ENCODE data around the gene FBXL3.

FBXL3 gene

DNA sequence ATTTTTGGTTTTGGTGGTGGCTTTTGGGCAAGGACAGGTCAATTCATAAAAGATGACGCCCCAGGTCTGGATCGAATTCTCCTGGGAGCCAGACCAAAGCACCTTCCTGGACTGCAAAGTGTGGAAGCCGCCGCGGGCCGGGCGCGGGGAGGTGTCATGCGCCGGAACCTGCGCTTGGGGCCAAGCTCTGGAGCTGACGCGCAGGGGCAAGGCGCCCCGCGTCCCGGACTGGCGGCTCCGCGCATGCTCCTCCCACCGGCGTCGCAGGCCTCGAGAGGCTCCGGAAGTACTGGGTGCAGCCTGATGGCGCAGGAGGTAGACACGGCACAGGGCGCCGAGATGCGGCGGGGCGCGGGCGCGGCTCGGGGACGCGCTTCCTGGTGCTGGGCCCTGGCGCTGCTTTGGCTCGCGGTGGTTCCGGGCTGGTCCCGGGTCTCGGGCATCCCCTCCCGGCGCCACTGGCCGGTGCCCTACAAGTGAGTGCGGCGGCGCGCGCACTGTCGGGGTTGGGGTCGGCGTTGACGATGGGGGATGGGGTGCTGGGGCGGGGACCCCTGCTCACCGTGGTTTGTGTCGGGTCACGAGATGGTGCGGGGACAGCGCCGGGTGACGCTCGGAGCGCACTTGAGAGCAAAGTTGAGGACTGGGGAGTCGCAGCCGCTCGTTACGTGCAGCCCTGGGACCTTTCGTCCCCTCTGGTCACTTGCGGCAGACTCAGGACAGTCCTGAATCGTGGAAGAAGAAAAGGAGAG, 35.0 kb downstream of the FBXL3 start, which contains the start of gene CLN5:
CLN5 (plus strand) TSS at position 286 of the 752 bp plus-strand sequence; CDS start at position 304, 18 bp downstream.
- Mint-ChIP-seq H3K4me3 (peak within 1 kb of the TSS; percentile 97), H3K27me3 (ENCODE audit: low read depth) (peaks cover 5% of the 10 kb centered on the region), H3K27ac (peak within 1 kb of the TSS; percentile 99), H3K4me1 (ENCODE audit: low read depth) (peaks cover 38% of the 10 kb centered on the region), H3K9me3 (no peaks in the 10 kb centered on the region), H3K36me3 (ENCODE audit: low read depth) (peaks cover 25% of the 10 kb centered on the region)
- DNase-seq (ENCODE audit: low spot score), result peak; percentile 97

DNA sequence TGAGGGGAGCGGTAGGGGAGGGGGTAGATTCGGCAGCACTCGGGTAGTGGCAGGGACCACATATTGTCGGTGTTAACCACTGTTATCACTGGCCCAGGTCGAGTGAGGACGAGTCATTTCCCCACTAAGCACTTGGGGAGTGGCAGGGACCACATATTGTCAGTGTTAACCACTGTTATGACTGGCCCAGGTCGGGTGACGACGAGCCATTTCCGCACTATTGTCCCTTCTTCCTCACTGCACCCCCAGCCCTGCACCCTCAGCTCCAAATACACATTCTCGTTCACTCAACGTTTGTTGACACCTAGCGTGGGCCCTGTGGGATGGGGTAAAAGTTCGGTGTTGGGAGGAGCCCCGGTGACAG, 35.5 kb downstream of the FBXL3 start:
- Mint-ChIP-seq H3K4me3 (peak overlapping the region; percentile 97), H3K9me3 (no peaks in the 10 kb centered on the region), H3K4me1 (ENCODE audit: low read depth) (peaks cover 36% of the 10 kb centered on the region), H3K27ac (peak overlapping the region; percentile 99), H3K36me3 (ENCODE audit: low read depth) (peaks cover 20% of the 10 kb centered on the region), H3K27me3 (ENCODE audit: low read depth) (peaks cover 6% of the 10 kb centered on the region)
- DNase-seq (ENCODE audit: low spot score), result peak; percentile 72

DNA sequence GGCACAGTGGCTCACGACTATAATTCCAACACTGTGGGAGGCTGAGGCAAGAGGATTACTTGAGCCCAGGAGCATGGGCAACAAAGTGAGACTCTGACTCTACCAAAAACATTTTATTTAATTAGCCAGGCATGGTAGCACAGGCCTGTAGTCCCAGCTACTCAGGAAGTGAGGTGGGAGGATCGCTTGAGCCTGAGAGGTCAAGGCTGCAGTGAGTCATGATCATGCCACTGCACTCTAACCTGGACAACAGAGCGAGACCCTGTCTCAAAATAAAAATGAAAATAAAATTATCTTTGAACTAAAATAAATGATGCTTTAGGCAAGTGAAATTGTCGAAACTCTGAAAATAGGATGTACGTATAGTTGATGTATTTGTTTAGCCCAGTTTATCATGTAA, 43.3 kb downstream of the FBXL3 start:
- DNase-seq (ENCODE audit: low spot score), result no peak
- Mint-ChIP-seq H3K4me3 (no peak overlapping the region), H3K27ac (no peak overlapping the region), H3K36me3 (ENCODE audit: low read depth) (no peaks in the 10 kb centered on the region), H3K9me3 (no peaks in the 10 kb centered on the region), H3K4me1 (ENCODE audit: low read depth) (no peaks in the 10 kb centered on the region), H3K27me3 (ENCODE audit: low read depth) (peaks cover 40% of the 10 kb centered on the region)

- DNase-seq (ENCODE audit: low spot score), result no peak
- H3K4me3 Mint-ChIP-seq, result no peak overlapping the region
- peaks cover 3% of the 10 kb centered on the region for H3K4me1 Mint-ChIP-seq (ENCODE audit: low read depth)
- H3K27ac Mint-ChIP-seq, result no peak overlapping the region
- H3K36me3 Mint-ChIP-seq (ENCODE audit: low read depth), result no peaks in the 10 kb centered on the region
- peaks cover 39% of the 10 kb centered on the region for H3K27me3 Mint-ChIP-seq (ENCODE audit: low read depth)
- no peaks in the 10 kb centered on the region for H3K9me3 Mint-ChIP-seq
These were observed 44.9 kb downstream of the FBXL3 start for GRCh38 chr13:76982061-76982460.

DNA sequence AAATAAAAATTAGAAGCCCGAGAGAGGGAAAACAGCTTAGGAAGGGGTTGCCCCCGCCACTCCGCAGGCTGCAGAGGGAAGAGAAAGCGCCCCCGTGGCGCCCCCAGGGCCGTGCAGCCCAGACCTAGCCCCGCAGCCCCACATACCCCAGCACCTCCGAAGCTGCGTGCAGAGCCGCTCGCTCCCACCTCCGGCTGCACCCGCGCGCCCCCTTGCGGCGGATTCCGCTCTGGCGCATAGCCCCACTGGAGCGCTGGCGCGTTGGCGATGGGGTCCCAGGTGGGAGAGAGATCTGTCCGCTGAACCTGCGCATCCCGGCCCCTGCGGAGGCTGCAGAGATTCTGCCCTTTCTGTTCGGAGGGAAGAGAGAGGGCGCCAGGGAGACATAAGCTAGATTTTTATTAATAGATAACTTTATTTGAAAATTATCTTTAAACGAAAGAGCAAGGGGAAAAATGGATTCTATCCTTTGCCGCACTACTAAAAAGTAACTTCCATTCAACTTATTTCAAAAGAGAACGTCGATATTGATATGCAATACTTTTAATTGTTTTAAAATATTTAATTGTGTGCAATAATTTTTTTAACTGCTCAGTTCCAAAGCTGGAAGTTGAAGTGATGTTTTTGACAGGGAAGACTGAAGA, 46.8 kb downstream of the FBXL3 start:
- H3K27ac Mint-ChIP-seq, result no peak overlapping the region

GRCh38 chr13:76976929-76977328, 50.0 kb downstream of the FBXL3 start:
- Mint-ChIP-seq H3K27me3 (ENCODE audit: low read depth) (peaks cover 50% of the 10 kb centered on the region), H3K27ac (no peak overlapping the region), H3K4me1 (ENCODE audit: low read depth) (peaks cover 9% of the 10 kb centered on the region), H3K4me3 (no peak overlapping the region), H3K36me3 (ENCODE audit: low read depth) (peaks cover 3% of the 10 kb centered on the region), H3K9me3 (no peaks in the 10 kb centered on the region)
- DNase-seq (ENCODE audit: low spot score), result no peak

More for the DNA sequence above, 46.8 kb downstream of the FBXL3 start:
- DNase-seq (ENCODE audit: low spot score), result peak; percentile 75
- Mint-ChIP-seq H3K36me3 (ENCODE audit: low read depth) (peaks cover 3% of the 10 kb centered on the region), H3K4me1 (ENCODE audit: low read depth) (peaks cover 9% of the 10 kb centered on the region), H3K4me3 (peak overlapping the region; percentile 73), H3K27me3 (ENCODE audit: low read depth) (peaks cover 40% of the 10 kb centered on the region), H3K9me3 (no peaks in the 10 kb centered on the region)

DNA sequence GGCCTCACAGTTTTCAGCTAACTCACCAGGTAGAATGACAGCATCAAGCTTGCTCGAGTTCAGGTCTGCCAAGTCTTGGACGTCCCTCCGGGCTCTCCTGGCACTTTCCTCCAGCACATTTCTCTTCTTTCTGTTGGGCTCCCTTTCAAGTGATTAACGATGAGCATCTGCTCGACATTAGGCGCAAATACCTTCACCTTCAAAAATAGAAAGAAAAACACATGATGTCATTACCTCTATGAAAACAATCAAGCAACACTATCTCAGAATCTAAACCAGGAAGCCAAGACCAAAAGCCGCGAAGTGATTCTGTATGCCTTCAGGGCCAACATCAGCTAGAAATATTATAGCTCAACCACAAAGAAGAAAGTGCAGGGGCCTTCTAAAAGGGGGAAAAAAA, 50.5 kb downstream of the FBXL3 start:
- Mint-ChIP-seq H3K36me3 (ENCODE audit: low read depth) (peaks cover 3% of the 10 kb centered on the region), H3K27ac (peak overlapping the region; percentile 35), H3K9me3 (no peaks in the 10 kb centered on the region), H3K4me3 (peak overlapping the region; percentile 33), H3K27me3 (ENCODE audit: low read depth) (peaks cover 47% of the 10 kb centered on the region), H3K4me1 (ENCODE audit: low read depth) (peaks cover 9% of the 10 kb centered on the region)
- DNase-seq (ENCODE audit: low spot score), result no peak

DNA sequence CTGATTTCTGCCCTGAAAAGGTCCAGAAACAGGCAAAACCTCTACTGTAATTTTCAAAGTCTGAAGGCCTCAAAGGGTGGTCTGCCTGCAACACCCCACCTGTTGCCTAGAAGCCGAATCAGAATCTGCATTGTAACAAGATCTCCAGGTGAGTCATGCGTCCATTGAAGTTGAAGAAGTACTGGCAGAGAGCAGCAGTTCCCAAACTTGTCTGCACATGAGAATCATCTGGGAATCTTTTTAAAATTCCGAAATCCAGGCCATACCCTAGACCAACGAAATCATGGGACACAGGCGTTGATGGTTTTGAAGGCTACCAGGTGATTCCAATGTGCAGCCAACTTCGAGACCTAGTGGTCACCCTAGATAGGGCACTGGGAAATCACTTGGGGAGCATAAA, 51.1 kb downstream of the FBXL3 start:
- DNase-seq (ENCODE audit: low spot score), result no peak
- peaks cover 44% of the 10 kb centered on the region for H3K27me3 Mint-ChIP-seq (ENCODE audit: low read depth)
- H3K9me3 Mint-ChIP-seq, result no peaks in the 10 kb centered on the region
- no peak overlapping the region for H3K4me3 Mint-ChIP-seq
- no peak overlapping the region for H3K27ac Mint-ChIP-seq
- peaks cover 9% of the 10 kb centered on the region for H3K4me1 Mint-ChIP-seq (ENCODE audit: low read depth)
- H3K36me3 Mint-ChIP-seq (ENCODE audit: low read depth), result peaks cover 3% of the 10 kb centered on the region

DNA sequence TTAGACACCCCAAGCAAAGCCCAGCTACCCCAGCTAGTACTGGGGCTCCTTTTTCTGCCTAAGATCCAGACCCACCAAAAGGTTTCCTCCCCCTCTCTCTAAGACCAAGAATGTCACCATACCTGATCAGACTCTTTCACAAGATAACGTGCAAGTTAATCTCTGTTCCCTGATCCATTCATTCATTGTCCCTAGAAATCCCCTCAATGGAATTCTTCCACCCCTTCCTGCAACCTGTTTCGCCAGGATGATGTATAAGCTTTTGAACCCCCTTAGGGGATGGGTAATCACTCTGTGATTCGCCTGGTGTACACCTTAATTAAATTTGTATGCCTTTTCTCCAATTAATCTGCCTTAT, 52.4 kb downstream of the FBXL3 start:
- Mint-ChIP-seq H3K36me3 (ENCODE audit: low read depth) (peaks cover 3% of the 10 kb centered on the region), H3K9me3 (no peaks in the 10 kb centered on the region), H3K4me1 (ENCODE audit: low read depth) (peaks cover 9% of the 10 kb centered on the region), H3K27ac (no peak overlapping the region), H3K27me3 (ENCODE audit: low read depth) (peaks cover 43% of the 10 kb centered on the region), H3K4me3 (no peak overlapping the region)
- DNase-seq (ENCODE audit: low spot score), result no peak

GRCh38 chr13:76973920-76974617, 52.9 kb downstream of the FBXL3 start:
- Mint-ChIP-seq H3K9me3 (no peaks in the 10 kb centered on the region), H3K4me3 (no peak overlapping the region), H3K4me1 (ENCODE audit: low read depth) (peaks cover 9% of the 10 kb centered on the region), H3K36me3 (ENCODE audit: low read depth) (peaks cover 3% of the 10 kb centered on the region), H3K27me3 (ENCODE audit: low read depth) (peaks cover 43% of the 10 kb centered on the region), H3K27ac (no peak overlapping the region)
- no peak for DNase-seq (ENCODE audit: low spot score)

DNA sequence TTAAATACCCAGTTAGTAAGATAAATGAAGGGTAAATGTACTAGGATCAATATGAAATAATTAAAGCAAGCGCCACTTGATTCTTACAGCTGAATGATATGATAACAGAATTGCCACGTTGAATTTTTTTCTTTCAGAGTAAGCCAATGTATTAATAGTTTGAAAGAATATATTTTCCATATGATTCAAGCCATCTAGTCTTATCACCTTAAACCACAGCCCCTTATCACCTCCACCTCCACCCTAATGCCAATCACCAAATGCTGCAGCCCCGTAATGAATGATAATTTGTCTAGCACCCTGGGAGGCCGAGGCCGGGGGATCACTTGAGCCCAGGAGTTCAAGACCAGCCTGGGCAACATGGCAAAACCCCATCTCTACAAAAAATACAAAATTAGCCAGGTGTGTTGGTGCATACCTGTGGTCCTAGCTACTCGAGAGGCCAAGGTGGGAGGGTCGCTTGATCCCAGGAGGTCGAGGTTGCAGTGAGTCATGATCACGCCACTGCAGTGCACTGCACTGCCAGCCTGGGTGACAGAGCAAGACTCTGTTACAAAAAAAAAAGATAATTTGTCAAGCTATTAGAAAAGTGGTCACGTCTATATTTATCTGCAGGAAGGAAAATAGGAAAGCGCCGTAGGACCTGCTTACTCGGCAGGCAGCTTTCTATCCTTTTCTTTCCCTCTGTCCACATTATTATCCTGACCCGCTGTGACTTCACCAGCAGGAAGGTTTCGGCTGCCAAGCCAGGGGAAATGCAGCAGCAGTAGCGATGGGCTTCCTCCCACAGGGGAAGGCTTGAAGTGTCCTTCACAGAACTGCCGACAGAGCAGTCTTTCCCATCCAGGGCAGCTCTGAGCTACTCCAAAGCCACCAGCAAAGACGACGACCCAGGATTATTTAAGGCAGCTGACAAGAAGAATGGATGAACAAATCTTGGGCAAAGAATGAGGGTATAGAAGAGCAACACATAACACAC, 54.8 kb downstream of the FBXL3 start:
- Mint-ChIP-seq H3K36me3 (ENCODE audit: low read depth) (peaks cover 3% of the 10 kb centered on the region), H3K27me3 (ENCODE audit: low read depth) (peaks cover 37% of the 10 kb centered on the region), H3K9me3 (no peaks in the 10 kb centered on the region), H3K4me1 (ENCODE audit: low read depth) (peaks cover 8% of the 10 kb centered on the region), H3K27ac (no peak overlapping the region), H3K4me3 (no peak overlapping the region)
- no peak for DNase-seq (ENCODE audit: low spot score)

DNA sequence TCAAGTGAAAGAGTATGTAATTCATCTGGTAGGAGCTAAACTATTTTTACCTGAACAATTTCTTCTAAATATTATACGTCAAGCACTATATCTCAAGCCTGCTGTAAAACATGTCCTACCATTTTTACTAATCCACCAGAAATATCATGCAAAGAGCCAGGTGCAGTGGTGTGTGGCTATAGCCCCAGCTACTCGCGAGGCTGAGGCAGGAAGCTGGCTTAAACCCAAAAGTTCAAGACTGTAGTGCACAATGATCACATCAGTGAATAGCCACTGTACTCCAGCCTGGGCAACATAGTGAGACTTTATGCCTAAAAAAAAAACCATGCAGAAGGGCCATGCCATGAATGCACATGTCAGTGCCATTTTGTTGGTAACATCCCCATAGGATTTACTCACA, 55.7 kb downstream of the FBXL3 start:
- H3K27me3 Mint-ChIP-seq (ENCODE audit: low read depth), result peaks cover 36% of the 10 kb centered on the region
- H3K9me3 Mint-ChIP-seq, result no peaks in the 10 kb centered on the region
- no peaks in the 10 kb centered on the region for H3K36me3 Mint-ChIP-seq (ENCODE audit: low read depth)
- no peak overlapping the region for H3K4me3 Mint-ChIP-seq
- no peaks in the 10 kb centered on the region for H3K4me1 Mint-ChIP-seq (ENCODE audit: low read depth)
- no peak overlapping the region for H3K27ac Mint-ChIP-seq
- DNase-seq (ENCODE audit: low spot score), result no peak

GRCh38 chr13:76969488-76970365, 57.2 kb downstream of the FBXL3 start:
- Mint-ChIP-seq H3K9me3 (no peaks in the 10 kb centered on the region), H3K36me3 (ENCODE audit: low read depth) (no peaks in the 10 kb centered on the region), H3K4me1 (ENCODE audit: low read depth) (no peaks in the 10 kb centered on the region), H3K4me3 (no peak overlapping the region), H3K27ac (no peak overlapping the region), H3K27me3 (ENCODE audit: low read depth) (peaks cover 34% of the 10 kb centered on the region)
- no peak for DNase-seq (ENCODE audit: low spot score)

Measured in T-helper 2 cell treated with Interferon-gamma antibody and Interleukin-4, amounts not matched to agents 5 μg/mL and 100 μg/mL, for 36 hours (primary cell).